Lower leg skin (tissue), 4 donors: Measurements from ENCODE around the gene INTS3. TPM values are rescaled to one million over a fixed set of nuclear protein-coding genes. Genes with fewer than 3 reads are reported as not detected.
A peak's percentile ranks its signal among the peaks of the same experiment; 100 is the strongest.

Source experiments
- DNase-seq, 2 donors: peaks; one replicate each; pipeline ENCODE4 v3.0.0-alpha.2; 2019; ENCODE audit warnings: low spot score in 2 of 2
- H3K4me3 ChIP-seq: fragments of 200-600 bp; sonication (generic); 2 replicates; pipeline ENCODE4 v1.5.1; 2017; ENCODE audit warnings: mild to moderate bottlenecking, low read depth; ENCODE audit not compliant: poor library complexity, severe bottlenecking
- CTCF ChIP-seq, 3 donors: fragments of 450-650 bp; IDR thresholded peaks; one replicate each; pipeline ENCODE4 v1.5.1; 2016; ENCODE audit warnings: antibody characterized with exemption in 3 of 3, mild to moderate bottlenecking in 3 of 3, moderate library complexity in 2 of 3
- POLR2A ChIP-seq, 2 donors: fragments of 450-650 bp; IDR thresholded peaks; one replicate each; pipeline ENCODE4 v1.6.1; 2016 to 2017; ENCODE audit warnings: antibody characterized with exemption in 2 of 2, mild to moderate bottlenecking in 1 of 2, moderate library complexity in 1 of 2
- WGBS, 2 donors: methylation state at CpG; one replicate each; pipeline ENCODE4 v1.1.5; 2018; 5-methylcytosine and 5-hydroxymethylcytosine counted together
- intact Hi-C: fragments of 100-400 bp; cut with DNase I; formaldehyde crosslinking; loops from one replicate; pipeline ENCODE4 v1.15.0; 2023; ENCODE audit warnings: low total_unique reads
- total RNA-seq, 4 donors: library from RNA; depleted of rRNA; stranded (reverse); fragments of >200 nt; gene quantifications; one replicate each; pipeline ENCODE4 v1.1.0, GENCODE V29; 2016

The INTS3 gene
- total RNA-seq, 4 donors from 2014 or later: 28.0 to 31.5 (median 29.6) TPM

DNA sequence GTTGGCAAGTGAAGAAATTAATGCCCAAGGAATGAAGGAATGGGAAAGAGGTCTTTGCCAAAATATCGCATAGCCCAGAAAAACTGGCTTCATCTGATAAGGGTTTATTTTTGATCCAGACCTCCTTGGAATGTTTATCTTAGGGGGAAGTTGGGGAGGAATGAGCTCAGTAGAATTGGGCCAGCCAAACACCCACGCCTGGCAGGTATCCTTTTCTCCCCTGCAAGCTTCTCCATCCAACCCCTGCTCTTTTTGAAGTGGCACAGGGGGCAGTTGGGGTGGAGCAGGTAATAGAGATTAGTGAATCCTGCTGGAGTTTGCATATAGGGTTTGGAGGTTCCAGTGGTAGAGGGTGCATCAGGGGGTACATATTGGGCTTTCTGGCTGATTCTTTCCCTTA, 21.1 kb downstream of the INTS3 start:
- WGBS, 2 donors: 66 to 72% methylated on average over 2 of the region's 2 CpGs
- intact Hi-C loops: loop anchor here (10.0 kb wide), 1 partner anchor 64 kb away; no protein-coding TSS in a partner anchor
- DNase-seq: no peak
- TF ChIP-seq POLR2A (IDR thresholded peaks at IDR 0.05): no peak
- TF ChIP-seq CTCF (IDR thresholded peaks at IDR 0.05): no peak
- H3K4me3 ChIP-seq: no peak overlapping the region

- WGBS, 2 donors: 34 to 41% methylated on average over 6 of the region's 6 CpGs
Observed at GRCh38 chr1:153749408-153750005, 21.7 kb downstream of the INTS3 start.

DNA sequence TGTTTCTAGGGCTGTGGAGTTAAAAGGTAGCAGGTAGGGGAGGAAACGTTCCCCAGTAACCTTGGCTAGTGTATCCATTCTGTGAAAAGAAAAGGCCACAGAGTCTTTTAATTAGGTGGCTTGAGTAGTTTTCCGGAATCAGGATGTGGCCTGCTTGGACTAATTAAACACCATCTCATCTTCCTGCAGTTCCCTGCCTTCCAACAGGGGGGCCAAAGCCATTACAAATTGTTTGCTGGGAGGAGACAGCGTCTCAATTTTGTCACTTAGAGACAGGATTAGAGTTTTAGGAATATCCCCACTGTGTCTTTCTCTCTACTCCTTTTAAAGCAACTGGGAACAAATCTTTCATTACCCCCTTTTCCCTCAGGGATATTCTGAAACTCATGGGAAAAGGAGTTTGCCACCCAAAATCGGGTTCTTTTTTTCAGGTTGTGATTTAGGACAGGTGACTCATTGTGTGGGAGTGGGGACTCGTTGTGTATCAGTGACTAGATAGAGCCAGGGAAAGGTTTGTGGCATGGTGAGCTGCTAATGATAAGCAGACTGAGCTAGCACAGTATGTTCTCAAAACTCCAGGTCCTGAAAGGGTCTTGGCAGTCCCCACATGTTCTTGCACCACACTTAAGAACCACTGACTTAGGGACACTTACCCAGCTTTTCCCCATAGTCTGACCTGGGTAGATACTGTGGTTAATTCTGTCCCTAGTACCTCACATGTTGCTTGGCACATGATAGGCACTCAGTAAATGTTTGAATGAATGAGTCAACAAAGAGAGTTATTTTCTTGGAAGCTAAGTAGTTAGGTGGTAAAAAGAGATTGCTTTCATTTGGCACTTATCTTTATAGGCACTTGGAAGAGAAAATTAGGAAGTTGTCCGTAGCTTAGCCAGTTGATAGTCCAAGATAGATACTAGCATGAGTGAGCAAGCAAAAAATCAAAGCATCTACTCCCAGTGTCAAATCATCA, 22.5 kb downstream of the INTS3 start:
- intact Hi-C loops: loop anchor here (10.0 kb wide), 1 partner anchor 176 kb away; no protein-coding TSS in a partner anchor

More at GRCh38 chr1:153749408-153750005, 21.7 kb downstream of the INTS3 start:
- peak; percentile 93 to 97 for DNase-seq
- TF ChIP-seq CTCF (IDR thresholded peaks at IDR 0.05) (peak in 1 of 3 donors; percentile 74), POLR2A (IDR thresholded peaks at IDR 0.05) (no peak)
- H3K4me3 ChIP-seq: no peak overlapping the region
- intact Hi-C loops: loop anchor here (10.0 kb wide), 2 partner anchors 65 to 175 kb away; no protein-coding TSS in a partner anchor

DNA sequence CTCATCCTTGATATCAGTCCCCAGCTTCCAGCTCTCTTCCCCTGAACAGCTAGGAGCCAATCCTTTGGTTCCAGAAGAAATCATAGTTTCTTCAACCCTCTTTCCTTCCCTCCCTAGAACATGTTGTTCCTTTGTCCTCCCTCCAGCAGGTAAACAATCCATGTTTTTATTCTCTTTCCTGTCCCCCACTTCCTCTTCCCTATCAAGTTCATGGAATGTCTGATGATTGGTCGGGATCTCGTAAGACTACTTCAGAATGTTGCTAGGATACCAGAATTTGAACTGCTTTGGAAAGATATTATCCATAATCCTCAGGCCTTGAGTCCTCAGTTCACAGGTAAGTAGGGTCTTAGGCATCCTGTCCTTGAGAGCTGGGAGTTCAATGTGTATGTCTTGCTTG, 24.2 kb downstream of the INTS3 start:
- TF ChIP-seq POLR2A (IDR thresholded peaks at IDR 0.05) (no peak), CTCF (IDR thresholded peaks at IDR 0.05) (no peak)

More for the DNA sequence above, 22.5 kb downstream of the INTS3 start:
- WGBS, 2 donors: 54 to 60% methylated on average over 6 of the region's 6 CpGs
- DNase-seq: peak in 1 of 2 donors; percentile 66
- H3K4me3 ChIP-seq: no peak overlapping the region
- TF ChIP-seq POLR2A (IDR thresholded peaks at IDR 0.05): no peak
- TF ChIP-seq CTCF (IDR thresholded peaks at IDR 0.05): no peak

DNA sequence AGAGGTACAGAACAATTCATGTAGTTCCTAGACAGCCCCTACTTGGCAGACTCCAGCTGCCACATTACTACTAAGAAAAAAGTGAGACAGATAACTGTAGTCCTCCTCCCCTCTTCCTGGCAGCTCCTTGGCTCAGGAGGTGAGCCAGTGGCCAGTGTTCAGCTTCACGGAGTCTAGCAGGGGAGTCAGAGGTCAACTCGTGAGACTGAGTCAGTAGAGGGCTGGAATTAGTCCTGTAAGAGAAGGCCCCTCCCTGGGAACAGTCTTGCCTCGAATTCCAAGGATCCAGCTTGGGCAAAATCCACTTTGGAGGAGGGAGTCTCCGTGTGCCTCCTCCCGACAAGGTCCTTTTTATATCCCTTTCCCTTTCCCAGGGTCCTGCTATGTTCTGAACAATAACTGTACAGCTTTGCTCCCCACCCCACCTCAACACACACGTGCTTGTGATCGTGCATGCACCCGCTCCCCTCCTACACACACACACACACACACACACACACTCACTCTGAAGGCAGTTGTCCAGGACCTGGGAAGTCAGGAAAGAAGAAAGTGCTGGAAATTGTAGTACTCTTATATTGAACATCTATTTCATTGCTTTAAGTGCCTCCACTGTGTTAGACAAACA, 24.8 kb downstream of the INTS3 start:
- intact Hi-C loops: loop anchor here (10.0 kb wide), 1 partner anchor 178 kb away; no protein-coding TSS in a partner anchor
- 62 to 77% methylated on average over 8 of the region's 8 CpGs for WGBS, 2 donors
- H3K4me3 ChIP-seq: no peak overlapping the region

More for the DNA sequence above, 24.2 kb downstream of the INTS3 start:
- H3K4me3 ChIP-seq: no peak overlapping the region
- WGBS, 2 donors: 55 to 79% methylated on average over 2 of the region's 2 CpGs
- intact Hi-C loops: loop anchor here (10.0 kb wide), 1 partner anchor 177 kb away; no protein-coding TSS in a partner anchor
- DNase-seq: no peak

More for the DNA sequence above, 24.8 kb downstream of the INTS3 start:
- TF ChIP-seq POLR2A (IDR thresholded peaks at IDR 0.05): no peak
- no peak for TF ChIP-seq CTCF (IDR thresholded peaks at IDR 0.05)
- DNase-seq: peak in 1 of 2 donors; percentile 66
